ENCODE data around the gene DIPK2B. TPM values are rescaled to one million over a fixed set of nuclear protein-coding genes. Genes with fewer than 3 reads are reported as not detected.

The DIPK2B gene
- total and polyA plus RNA-seq, 2 of the 4 experiments (the other 2 are of a cell fraction), result not detected

DNA sequence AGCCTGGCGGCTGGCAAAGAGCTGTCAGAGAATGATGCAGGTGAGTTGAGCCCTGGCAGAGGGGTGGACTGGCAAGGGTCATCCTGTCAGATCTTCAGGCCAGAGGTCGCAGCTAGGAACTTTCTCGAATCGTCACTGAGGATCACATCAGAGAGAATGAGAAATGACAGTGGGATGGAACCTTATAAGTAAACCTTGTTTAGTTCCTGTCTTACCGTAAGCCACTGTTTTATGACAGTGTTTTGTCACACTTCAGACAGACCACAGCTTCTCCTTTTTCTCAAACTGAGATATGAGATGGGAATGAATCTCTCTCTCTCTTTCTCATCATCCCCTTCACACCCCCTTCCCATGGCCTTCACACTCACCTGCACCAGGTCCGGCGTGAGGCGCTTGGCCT lies 9.3 kb downstream of the DIPK2B start:
- Histone ChIP-seq H3K4me2 (ENCODE audit: low read depth, low read length) (no peak overlapping the region), H3K4me3 (ENCODE audit: insufficient read depth, low read depth, low read length) (no peak overlapping the region), H2BK120ac (ENCODE audit: low read depth, low read length) (no peak overlapping the region), H3K79me1 (ENCODE audit: low read depth in 1 of 2, low read length in 2 of 2) (no peaks in the 10 kb centered on the region), H4K8ac (ENCODE audit: low read depth in 2 of 2, low read length in 2 of 2) (no peak overlapping the region), H3K18ac (ENCODE audit: low read depth, low read length) (no peak overlapping the region), H3K27me3 (ENCODE audit: control insufficient read depth, insufficient read depth, low read length) (peaks cover 9% of the 10 kb centered on the region), H3K36me3 (ENCODE audit: control insufficient read depth, insufficient read depth, low read length) (no peaks in the 10 kb centered on the region), H2BK20ac (ENCODE audit: low read depth, low read length) (no peak overlapping the region), H3K9ac (ENCODE audit: low read depth, low read length) (no peak overlapping the region), H3K9me1 (ENCODE audit: insufficient read depth, low read length) (no peaks in the 10 kb centered on the region), H2AK9ac (replicated peaks; ENCODE audit: low read depth, low read length, poor library complexity) (no peak overlapping the region), H4K5ac (ENCODE audit: low read depth, low read length) (no peak overlapping the region), H3K27ac (ENCODE audit: insufficient read depth, low read length) (no peak overlapping the region), H4K91ac (ENCODE audit: insufficient read depth, low read depth, low read length) (no peak overlapping the region), H2BK15ac (ENCODE audit: low read depth, low read length) (no peak overlapping the region), H3K23ac (ENCODE audit: low read depth, low read length) (no peak overlapping the region), H2AK5ac (ENCODE audit: low read depth, low read length) (no peak overlapping the region), H3K56ac (ENCODE audit: extremely low read depth, insufficient read depth, low read length) (no peak overlapping the region), H3K9me3 (ENCODE audit: control insufficient read depth, insufficient read depth, low read length) (no peaks in the 10 kb centered on the region), H3K14ac (replicated peaks; ENCODE audit: low read depth, low read length) (no peak overlapping the region), H3K4ac (ENCODE audit: low read depth, low read length) (no peak overlapping the region), H3K4me1 (ENCODE audit: control insufficient read depth, insufficient read depth, low read length) (no peaks in the 10 kb centered on the region), H2BK5ac (ENCODE audit: low read depth, low read length, poor library complexity, severe bottlenecking) (no peak overlapping the region), H4K20me1 (ENCODE audit: insufficient read depth, low read length) (no peaks in the 10 kb centered on the region), H2AFZ (replicated peaks; ENCODE audit: low read length, poor library complexity) (no peak overlapping the region)
- DNase-seq, result no peak
- no TSS peak for BruUV-seq (replicated peaks)
- ChIA-PET POLR2A (ENCODE audit: unreplicated experiment) (no interaction called here), CTCF (no interaction called here)
- intact Hi-C loops (cut with micrococcal nuclease) (no loop called here), in situ Hi-C loops (cut with MboI; ENCODE audit: low sequenced_read_pairs) (loop anchor here (25.0 kb wide), 1 partner anchor 1229 kb away; the partner anchor contains the start of gene NDP), dilution Hi-C loops (cut with HindIII; ENCODE audit: low sequenced_read_pairs, unreplicated experiment) (no loop called here)
- 86% methylated on average over 1 of the region's 8 CpGs; no CpG with 5 or more reads in 1 of the 2 experiments for WGBS, 2 experiments (ENCODE audit: extremely low coverage in 2 of 2, insufficient read length in 1 of 2)
- TF ChIP-seq RCOR1 (IDR thresholded peaks at IDR 0.05; ENCODE audit: insufficient replicate concordance, low read length), result no peak
- no peak for TF ChIP-seq MAZ (IDR thresholded peaks at IDR 0.05; ENCODE audit: borderline replicate concordance, low read depth, low read length)
- TF ChIP-seq, protein P1, sequence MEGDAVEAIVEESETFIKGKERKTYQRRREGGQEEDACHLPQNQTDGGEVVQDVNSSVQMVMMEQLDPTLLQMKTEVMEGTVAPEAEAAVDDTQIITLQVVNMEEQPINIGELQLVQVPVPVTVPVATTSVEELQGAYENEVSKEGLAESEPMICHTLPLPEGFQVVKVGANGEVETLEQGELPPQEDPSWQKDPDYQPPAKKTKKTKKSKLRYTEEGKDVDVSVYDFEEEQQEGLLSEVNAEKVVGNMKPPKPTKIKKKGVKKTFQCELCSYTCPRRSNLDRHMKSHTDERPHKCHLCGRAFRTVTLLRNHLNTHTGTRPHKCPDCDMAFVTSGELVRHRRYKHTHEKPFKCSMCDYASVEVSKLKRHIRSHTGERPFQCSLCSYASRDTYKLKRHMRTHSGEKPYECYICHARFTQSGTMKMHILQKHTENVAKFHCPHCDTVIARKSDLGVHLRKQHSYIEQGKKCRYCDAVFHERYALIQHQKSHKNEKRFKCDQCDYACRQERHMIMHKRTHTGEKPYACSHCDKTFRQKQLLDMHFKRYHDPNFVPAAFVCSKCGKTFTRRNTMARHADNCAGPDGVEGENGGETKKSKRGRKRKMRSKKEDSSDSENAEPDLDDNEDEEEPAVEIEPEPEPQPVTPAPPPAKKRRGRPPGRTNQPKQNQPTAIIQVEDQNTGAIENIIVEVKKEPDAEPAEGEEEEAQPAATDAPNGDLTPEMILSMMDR (conservative IDR thresholded peaks at IDR 0.05; ENCODE audit: low read depth, low read length), result no peak
- TF ChIP-seq CHD1 (IDR thresholded peaks at IDR 0.05; ENCODE audit: low read depth, low read length), result no peak
- TF ChIP-seq MAFK (IDR thresholded peaks at IDR 0.05; ENCODE audit: low read depth, low read length), result no peak
- no peak for TF ChIP-seq RAD21 (IDR thresholded peaks at IDR 0.05; ENCODE audit: low read length)
- TF ChIP-seq NFE2L2 (IDR thresholded peaks at IDR 0.05; ENCODE audit: low read depth, low read length), result no peak
- no peak for TF ChIP-seq ELK1 (IDR thresholded peaks at IDR 0.05; ENCODE audit: borderline replicate concordance, low read depth, low read length)
- TF ChIP-seq SMC3 (IDR thresholded peaks at IDR 0.05; ENCODE audit: low read depth, low read length), result no peak
- TF ChIP-seq RFX5 (IDR thresholded peaks at IDR 0.05; ENCODE audit: low read depth, low read length), result no peak
- no peak for TF ChIP-seq MXI1 (IDR thresholded peaks at IDR 0.05; ENCODE audit: borderline replicate concordance, low read depth, low read length)
- TF ChIP-seq POLR2A (IDR thresholded peaks at IDR 0.05; ENCODE audit: low read depth, low read length), result no peak
- TF ChIP-seq CEBPB (IDR thresholded peaks at IDR 0.05; ENCODE audit: low read depth, low read length), result no peak
- TF ChIP-seq, protein P2, sequence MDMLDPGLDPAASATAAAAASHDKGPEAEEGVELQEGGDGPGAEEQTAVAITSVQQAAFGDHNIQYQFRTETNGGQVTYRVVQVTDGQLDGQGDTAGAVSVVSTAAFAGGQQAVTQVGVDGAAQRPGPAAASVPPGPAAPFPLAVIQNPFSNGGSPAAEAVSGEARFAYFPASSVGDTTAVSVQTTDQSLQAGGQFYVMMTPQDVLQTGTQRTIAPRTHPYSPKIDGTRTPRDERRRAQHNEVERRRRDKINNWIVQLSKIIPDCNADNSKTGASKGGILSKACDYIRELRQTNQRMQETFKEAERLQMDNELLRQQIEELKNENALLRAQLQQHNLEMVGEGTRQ (IDR thresholded peaks at IDR 0.05; ENCODE audit: low read depth, low read length), result no peak
- ATAC-seq (ENCODE audit: low read depth), result no peak

Data from IMR-90 (cell line).